COLO668 (cell line): ENCODE data around the gene RIN3.
A peak's percentile ranks its signal among the peaks of the same experiment; 100 is the strongest.

ENCODE experiments used
- DNase-seq: peaks from one replicate; lab custom pipeline; 2025; ENCODE audit not compliant: unreplicated experiment; lab: John Stamatoyannopoulos, UW

Gene RIN3

DNA sequence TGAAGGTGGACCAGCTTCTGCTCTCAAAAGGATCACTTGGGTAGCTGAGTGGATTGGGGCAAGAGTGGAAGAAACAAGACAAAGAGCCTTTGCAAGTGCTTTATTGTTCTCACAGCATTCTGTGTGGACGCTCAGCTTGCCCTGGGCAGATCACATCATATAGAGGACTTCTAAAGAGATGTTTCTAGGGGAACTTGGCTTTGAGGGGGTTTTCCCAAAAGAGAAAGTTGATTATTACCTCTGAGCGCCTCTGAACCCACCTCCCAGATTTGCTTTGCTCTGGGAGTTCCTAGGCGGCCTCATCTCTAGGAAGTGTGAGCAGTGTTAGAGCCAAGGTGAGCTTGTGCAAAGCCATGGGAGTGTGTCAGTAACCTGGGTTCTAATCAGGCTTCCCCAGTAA is 81.7 kb downstream of the RIN3 start:
- no peak for DNase-seq

GRCh38 chr14:92596331-92596907 is 82.8 kb downstream of the RIN3 start:
- DNase-seq, result no peak

- DNase-seq, result no peak
These were observed 84.6 kb downstream of the RIN3 start for GRCh38 chr14:92597906-92598905.

DNA sequence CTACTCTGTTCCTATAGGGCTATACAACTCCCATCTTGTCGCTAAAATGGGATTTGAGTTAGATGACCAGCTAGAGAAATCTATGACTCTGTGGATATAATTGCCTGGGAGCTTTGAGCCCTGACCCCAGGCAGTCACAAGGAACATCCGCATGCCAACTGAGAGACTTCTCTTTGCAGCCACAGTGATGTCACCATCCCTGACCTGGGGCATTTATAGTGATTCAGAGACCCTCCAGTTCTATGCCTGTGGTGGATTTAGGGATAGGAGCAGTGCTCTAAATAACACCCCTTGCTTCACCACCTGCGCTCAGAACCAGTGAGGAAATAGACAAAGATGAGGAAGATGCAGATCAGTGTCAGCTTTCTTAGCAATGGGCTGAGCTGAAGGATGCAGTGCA is 86.2 kb downstream of the RIN3 start:
- DNase-seq, result no peak

DNA sequence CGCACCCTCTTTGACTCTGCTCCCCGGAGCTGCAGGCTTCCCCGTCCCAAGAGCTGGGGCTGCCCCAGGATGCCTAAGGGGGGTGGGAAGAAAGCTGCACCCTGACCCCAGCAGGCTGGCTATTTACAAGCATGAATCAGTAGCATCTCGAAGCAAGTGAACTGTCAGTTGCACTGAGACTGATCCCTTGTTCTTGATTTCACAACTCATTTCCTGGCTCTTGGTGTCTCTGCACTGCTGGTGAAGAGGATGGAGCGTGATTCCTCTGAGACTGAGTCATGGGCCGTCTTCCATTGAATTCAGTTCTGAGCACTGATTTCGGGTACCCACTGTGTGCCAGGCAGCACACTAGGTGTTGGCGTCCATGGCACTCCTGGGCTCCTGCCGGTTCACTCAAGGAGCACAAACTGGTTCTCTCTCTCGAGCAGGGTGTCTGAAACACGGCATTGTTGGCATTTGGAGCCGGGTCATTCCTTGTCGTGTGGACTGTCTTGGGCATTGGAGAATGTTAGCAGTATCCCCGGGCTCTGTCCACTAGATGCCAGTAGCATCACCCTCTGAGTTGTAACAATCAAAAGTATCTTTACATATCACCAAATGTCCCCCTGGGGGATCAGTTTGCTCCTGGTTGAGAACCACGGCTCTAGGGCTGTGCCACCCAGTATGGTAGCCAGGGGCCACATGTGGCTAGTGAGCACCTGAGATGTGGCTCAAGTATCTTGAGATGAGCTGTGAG is 86.9 kb downstream of the RIN3 start:
- DNase-seq, result no peak

GRCh38 chr14:92601131-92601710 is 87.6 kb downstream of the RIN3 start:
- no peak for DNase-seq

- no peak for DNase-seq
These were observed 88.3 kb downstream of the RIN3 start for GRCh38 chr14:92601757-92602417.

DNA sequence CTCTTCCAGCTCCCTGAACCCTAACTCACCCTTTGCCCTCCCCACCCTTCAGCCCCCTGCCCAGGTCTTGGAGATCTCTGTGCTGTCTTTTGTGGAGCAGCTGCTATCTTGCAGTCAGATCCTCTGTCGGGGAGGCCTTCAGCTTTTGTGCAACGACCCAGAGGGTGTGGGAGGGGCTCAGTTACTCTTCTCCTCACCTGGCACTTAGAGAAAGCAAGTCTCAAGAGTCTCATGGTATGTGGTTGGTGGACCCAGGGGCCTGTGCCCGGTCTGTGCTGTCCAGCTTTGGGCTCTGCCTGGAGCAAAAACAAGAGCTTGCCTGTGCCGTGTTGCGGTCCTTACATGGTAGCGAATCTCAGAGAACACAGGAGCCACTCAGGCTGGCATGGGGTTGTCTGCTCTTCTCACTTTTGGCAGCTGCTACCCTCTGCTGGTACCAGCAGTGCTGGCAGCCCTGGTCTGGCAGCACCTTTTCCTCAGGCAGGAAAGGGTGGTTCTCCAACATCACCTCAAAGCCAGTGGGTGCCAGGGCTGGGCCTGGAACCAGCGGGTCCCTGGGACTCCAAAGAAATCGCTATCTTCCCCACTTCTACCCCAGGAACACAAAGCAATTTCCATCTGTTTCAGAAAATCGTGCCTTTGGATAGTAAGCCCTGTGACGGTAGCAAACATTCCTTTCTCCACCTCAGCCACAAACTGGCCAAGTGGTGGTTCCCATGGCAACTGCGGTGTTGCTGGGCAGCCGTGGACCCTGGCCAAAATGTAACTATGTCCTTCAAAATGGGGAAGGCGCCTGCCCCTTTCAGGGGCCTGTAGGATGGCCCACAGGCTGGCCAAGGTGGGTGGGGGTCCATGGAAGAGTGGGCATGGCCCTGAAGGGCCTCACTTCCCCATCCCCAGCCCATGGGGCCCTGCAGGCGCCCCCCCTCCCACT is 90.0 kb downstream of the RIN3 start:
- DNase-seq, result peak; percentile 12

GRCh38 chr14:92605274-92605940 is 91.8 kb downstream of the RIN3 start:
- DNase-seq, result no peak

DNA sequence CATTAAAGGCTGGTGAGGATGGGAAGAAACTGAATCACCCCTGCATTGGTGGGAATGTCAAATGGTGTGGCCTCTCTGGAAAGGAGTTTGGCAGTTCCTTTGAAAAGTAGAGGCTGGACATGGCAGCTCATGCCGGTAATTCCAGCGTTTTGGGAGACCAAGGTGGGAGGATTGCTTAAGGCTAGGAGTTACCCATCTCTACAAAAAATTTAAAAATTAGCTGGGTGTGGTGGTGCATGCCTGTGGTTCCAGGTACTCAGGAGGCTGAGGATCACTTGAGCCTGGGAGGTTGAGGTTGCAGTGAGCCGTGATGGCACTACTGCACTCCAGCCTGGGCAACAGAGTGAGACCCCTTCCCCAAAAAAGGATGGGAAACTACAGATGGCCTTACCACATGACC is 93.7 kb downstream of the RIN3 start:
- DNase-seq, result no peak

- DNase-seq, result no peak
These were observed 94.3 kb downstream of the RIN3 start for GRCh38 chr14:92607702-92608429.

DNA sequence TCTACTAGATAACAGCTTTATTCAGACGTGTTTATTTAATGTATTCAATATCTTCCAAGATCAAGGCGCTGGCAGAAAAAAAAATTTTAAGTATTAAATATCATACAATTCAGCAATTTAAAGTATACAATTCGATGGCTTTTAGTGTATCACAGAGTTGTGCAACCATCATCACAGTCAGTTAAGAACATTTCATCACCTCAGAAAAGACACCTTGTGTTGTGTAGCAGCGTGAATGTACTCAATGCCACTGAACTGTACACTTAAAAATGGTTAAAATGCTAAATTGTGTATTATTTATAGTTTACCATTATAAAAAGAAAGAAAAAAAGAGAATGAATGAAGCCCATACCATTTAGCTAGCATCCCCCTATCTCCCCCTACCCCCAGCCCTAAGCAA is 96.4 kb downstream of the RIN3 start:
- no peak for DNase-seq

- no peak for DNase-seq
These were observed 97.3 kb downstream of the RIN3 start for GRCh38 chr14:92610849-92611271.

GRCh38 chr14:92613008-92613658 is 99.6 kb downstream of the RIN3 start:
- DNase-seq, result peak; percentile 45

GRCh38 chr14:92613681-92614260 is 100.2 kb downstream of the RIN3 start:
- no peak for DNase-seq

DNA sequence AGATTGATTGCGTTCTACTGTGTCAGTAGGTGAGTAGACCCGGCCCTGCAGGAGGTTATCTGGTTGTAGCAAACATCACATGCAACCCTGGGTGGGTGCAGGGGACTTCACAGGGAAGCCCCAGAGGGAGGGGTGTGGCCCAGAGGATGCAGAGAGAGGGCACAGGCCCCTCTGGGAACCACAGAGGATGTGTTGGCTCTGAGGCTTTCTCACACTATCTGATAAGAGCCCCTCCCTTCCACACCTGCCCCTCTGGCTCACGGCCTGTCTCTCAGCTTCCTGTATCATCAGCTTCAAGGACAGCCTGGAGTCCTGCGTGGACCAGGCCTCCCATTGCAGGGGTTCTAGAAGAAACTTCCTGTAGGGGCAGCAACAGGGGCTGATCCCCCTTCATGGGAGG is 101.9 kb downstream of the RIN3 start:
- no peak for DNase-seq

DNA sequence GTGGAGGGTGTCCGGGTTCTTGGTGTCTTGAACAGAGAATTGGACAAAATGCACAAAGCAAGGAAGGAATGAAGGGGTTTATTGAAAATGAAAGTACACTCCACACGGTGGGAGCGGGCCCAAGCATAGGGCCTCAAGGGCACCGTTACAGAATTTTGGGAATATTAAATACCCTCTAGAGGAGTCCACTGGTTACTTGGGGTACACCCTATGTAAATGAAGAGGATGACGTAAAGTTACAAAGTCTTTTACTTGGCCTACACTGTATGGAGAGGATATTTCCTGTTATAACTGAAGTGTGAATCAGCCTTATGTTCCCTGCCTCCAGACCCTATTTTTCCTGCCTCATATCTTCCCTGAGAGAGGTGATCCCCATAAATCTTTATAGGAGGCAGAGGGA is 102.6 kb downstream of the RIN3 start:
- no peak for DNase-seq

GRCh38 chr14:92617581-92617980 is 104.0 kb downstream of the RIN3 start:
- DNase-seq, result no peak
